Spleen (tissue), 11 donors: Measurements from ENCODE around the gene FGF4. TPM values are rescaled to one million over a fixed set of nuclear protein-coding genes. Genes with fewer than 3 reads are reported as not detected.

Experiments used
- DNase-seq: peaks from one replicate; pipeline ENCODE4 v3.0.0-alpha.2; 2020
- H3K27ac ChIP-seq, 8 donors: fragments of 200-600 bp; sonication (generic) in 7 of 8; 1 replicate in 4 of 8; 2 replicates in 4 of 8; pipeline versions ENCODE4 v1.5.0 to v1.8.0; 2016 to 2021; ENCODE audit warnings: inconsistent platforms in 4 of 8, mild to moderate bottlenecking in 4 of 8, moderate library complexity in 1 of 8
- H3K27me3 ChIP-seq, 7 donors: fragments of 200-600 bp; sonication (generic) in 6 of 7; replicated peaks in 1 of 7; 1 replicate in 4 of 7; 2 replicates in 3 of 7; pipeline versions ENCODE4 v1.5.0 to v1.8.0; 2016 to 2021; ENCODE audit warnings: inconsistent platforms in 3 of 7, mild to moderate bottlenecking in 1 of 7
- H3K36me3 ChIP-seq, 6 donors: fragments of 200-600 bp; sonication (generic) in 5 of 6; 1 replicate in 4 of 6; 2 replicates in 2 of 6; pipeline versions ENCODE4 v1.5.0 to v1.8.0; 2016 to 2021; ENCODE audit warnings: inconsistent platforms in 2 of 6
- H3K4me1 ChIP-seq, 6 donors: fragments of 200-600 bp; sonication (generic) in 5 of 6; 1 replicate in 3 of 6; 2 replicates in 3 of 6; pipeline versions ENCODE4 v1.5.0 to v1.8.0; 2016 to 2021; ENCODE audit warnings: inconsistent platforms in 3 of 6
- H3K4me3 ChIP-seq, 8 donors: fragments of 200-600 bp; sonication (generic) in 7 of 8; 1 replicate in 4 of 8; 2 replicates in 4 of 8; pipeline versions ENCODE4 v1.5.0 to v1.8.0; 2016 to 2021; ENCODE audit warnings: inconsistent platforms in 4 of 8, mild to moderate bottlenecking in 4 of 8, moderate library complexity in 2 of 8
- H3K9me3 ChIP-seq, 8 donors: fragments of 200-600 bp; sonication (generic) in 7 of 8; 1 replicate in 4 of 8; 2 replicates in 4 of 8; pipeline versions ENCODE4 v1.5.0 to v1.8.0; 2016 to 2021; ENCODE audit warnings: inconsistent platforms in 4 of 8
- POLR2A ChIP-seq, 3 donors: fragments of 450-650 bp; IDR thresholded peaks; one replicate each; pipeline ENCODE4 v1.5.1; 2017; ENCODE audit warnings: antibody characterized with exemption in 3 of 3, mild to moderate bottlenecking in 1 of 3
- POLR2AphosphoS5 ChIP-seq, 3 donors: sonication (generic); formaldehyde crosslinking; IDR thresholded peaks; one replicate each; pipeline ENCODE4 v1.5.1; 2017; ENCODE audit warnings: antibody characterized with exemption in 3 of 3
- WGBS, 5 donors: extraction: QIAGEN DNeasy Blood & Tissue Kit in 3 of 5; methylation state at CpG; one replicate each; pipeline versions ENCODE4 v1.1.5 to v1.1.7; 2013 to 2018; 5-methylcytosine and 5-hydroxymethylcytosine counted together
- intact Hi-C: fragments of 100-400 bp; cut with DNase I; formaldehyde crosslinking; loops from one replicate; pipeline ENCODE4 v1.15.0; 2023; ENCODE audit warnings: low total_unique reads
- polyA plus RNA-seq, 3 donors: library from polyadenylated mRNA; stranded (reverse); fragments of 200-250 nt; gene quantifications; one replicate each; pipeline ENCODE4 v1.2.1, GENCODE V29; 2013
- total RNA-seq, 7 donors: library from RNA; depleted of rRNA in 3 of 7; stranded (reverse); fragments of >200 nt in 3 of 7; fragmentation: NEBNext Ultra II Directional in 4 of 7; extraction: Animal tissue kit (Norgen Biotek cat#: 25700) in 4 of 7; gene quantifications; one replicate each; pipeline versions ENCODE4 v1.1.0 to v1.2.1, GENCODE V29; 2016 to 2021
- TF ChIP-seq, protein P1 (sequence below), 11 experiments: fragments of 200-600 bp in 7 of 11; fragments of 450-650 bp in 4 of 11; sonication (generic) in 4 of 11; IDR thresholded peaks in 8 of 11; conservative IDR thresholded peaks in 3 of 11; 1 replicate in 7 of 11; 2 replicates in 4 of 11; pipeline versions ENCODE4 v1.4.0 to v1.8.0; 2016 to 2021; ENCODE audit warnings: antibody characterized with exemption in 11 of 11, inconsistent platforms in 4 of 11, mild to moderate bottlenecking in 1 of 11
- donor health status: healthy with polysubstance abuse.
- donor health status: DM: no; HTN: no; CAD: no; lungs with moderate emphysema.
- donor health status: DM: no; HTN: no; CAD: no.
- donor health status: Bipolar disorder and iron deficiency.
- donor health status: healthy.
- donor health status: DM: no; HTN: no; CAD: no.
- donor health status: DM: yes; HTN: yes; CAD: no.

FGF4 gene
- total and polyA plus RNA-seq, 10 donors, result not detected

DNA sequence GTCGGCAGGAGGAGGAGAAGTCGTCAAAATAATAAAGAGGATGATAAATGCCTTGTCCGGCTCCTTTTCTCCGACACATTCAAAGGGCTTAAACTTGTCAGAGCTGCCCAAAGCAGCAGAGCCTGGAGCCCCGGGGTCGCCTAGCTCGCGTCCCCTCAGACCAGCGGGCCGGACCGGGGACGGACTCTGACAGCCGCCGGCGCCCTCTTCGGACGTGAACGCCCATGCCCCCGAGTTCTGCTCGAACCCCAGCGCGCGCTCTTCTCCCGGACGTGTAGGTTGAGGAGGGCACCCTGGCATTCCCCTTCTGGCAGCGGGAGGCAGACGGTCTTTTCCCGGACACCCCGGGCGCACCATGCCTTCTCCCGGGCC is 43.1 kb upstream of the FGF4 start:
- Histone ChIP-seq H3K4me3 (no peak overlapping the region), H3K36me3 (no peaks in the 10 kb centered on the region), H3K27ac (no peak overlapping the region), H3K27me3 (peaks cover 0 to 96% (median 64%) of the 10 kb centered on the region in 7 donors), H3K9me3 (no peaks in the 10 kb centered on the region), H3K4me1 (peaks cover 0 to 26% (median 10%) of the 10 kb centered on the region in 6 donors)
- DNase-seq, result no peak
- TF ChIP-seq, protein P1, sequence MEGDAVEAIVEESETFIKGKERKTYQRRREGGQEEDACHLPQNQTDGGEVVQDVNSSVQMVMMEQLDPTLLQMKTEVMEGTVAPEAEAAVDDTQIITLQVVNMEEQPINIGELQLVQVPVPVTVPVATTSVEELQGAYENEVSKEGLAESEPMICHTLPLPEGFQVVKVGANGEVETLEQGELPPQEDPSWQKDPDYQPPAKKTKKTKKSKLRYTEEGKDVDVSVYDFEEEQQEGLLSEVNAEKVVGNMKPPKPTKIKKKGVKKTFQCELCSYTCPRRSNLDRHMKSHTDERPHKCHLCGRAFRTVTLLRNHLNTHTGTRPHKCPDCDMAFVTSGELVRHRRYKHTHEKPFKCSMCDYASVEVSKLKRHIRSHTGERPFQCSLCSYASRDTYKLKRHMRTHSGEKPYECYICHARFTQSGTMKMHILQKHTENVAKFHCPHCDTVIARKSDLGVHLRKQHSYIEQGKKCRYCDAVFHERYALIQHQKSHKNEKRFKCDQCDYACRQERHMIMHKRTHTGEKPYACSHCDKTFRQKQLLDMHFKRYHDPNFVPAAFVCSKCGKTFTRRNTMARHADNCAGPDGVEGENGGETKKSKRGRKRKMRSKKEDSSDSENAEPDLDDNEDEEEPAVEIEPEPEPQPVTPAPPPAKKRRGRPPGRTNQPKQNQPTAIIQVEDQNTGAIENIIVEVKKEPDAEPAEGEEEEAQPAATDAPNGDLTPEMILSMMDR (IDR thresholded peaks at IDR 0.05 in 8 of 11, conservative IDR thresholded peaks at IDR 0.05 in 3 of 11), result no peak
- TF ChIP-seq POLR2A (IDR thresholded peaks at IDR 0.05), result no peak
- TF ChIP-seq POLR2AphosphoS5 (IDR thresholded peaks at IDR 0.05), result no peak
- 2 to 4% (median 4%) methylated on average over 6 to 31 of the region's 31 CpGs for WGBS, 5 donors
- intact Hi-C loops, result no loop called here

DNA sequence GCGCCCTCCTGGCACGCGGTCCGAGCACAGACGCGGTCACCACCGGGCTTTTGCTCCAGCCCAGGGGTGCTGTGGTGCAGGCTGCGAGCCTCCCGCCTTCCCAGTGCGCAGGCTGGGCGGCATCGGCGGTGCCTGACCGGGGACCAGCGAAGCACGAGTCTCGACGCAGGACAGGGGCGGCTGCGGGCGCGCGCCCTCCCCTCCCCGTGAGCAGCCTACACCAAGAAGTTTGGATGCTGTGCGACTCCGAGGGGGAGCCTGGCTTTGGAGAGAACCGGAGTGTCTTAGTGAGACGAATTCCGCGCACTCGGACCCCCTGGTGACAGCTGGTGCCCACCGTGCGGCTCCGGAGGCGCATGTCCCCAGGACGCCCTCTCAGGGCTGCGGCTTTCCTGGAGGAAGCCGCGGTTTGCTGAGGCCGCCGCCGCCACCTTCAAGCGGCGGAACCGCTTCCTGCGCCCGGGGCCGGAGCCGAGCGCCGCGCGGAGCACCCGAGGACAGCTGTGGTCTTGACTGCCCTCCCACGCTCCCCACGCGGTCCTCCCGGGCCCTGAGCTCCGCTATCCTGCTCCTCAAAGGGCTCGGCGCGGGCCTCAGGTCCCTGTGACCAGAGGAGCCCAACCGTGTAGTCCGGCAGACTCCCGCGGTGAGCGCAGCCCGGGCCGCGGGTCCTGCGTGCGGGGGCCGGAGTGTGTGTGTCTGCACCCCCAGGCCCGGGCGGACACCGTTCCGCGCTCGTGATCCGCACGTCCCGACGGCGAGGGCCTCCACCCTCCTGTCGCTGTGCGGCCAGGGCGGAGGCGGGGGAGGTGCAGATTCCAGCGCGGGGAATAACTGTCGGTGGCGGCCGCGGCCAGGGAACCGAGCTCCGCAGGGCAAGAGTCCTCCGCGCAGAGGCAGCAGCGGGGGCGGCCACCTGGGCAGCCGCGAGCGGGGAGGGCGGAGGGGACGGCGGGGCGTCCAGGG is 42.4 kb upstream of the FGF4 start:
- no peak for DNase-seq
- no peaks in the 10 kb centered on the region for H3K9me3 ChIP-seq
- peak overlapping the region in 1 of 8 donors; percentile 9 for H3K4me3 ChIP-seq
- H3K36me3 ChIP-seq, result no peaks in the 10 kb centered on the region
- peaks cover 0 to 96% (median 64%) of the 10 kb centered on the region in 7 donors for H3K27me3 ChIP-seq
- no peak for TF ChIP-seq POLR2AphosphoS5 (IDR thresholded peaks at IDR 0.05)
- intact Hi-C loops, result no loop called here
- 1 to 3% (median 2%) methylated on average over 64 to 107 of the region's 107 CpGs for WGBS, 5 donors
- H3K27ac ChIP-seq, result no peak overlapping the region
- peaks cover 0 to 26% (median 10%) of the 10 kb centered on the region in 6 donors for H3K4me1 ChIP-seq

DNA sequence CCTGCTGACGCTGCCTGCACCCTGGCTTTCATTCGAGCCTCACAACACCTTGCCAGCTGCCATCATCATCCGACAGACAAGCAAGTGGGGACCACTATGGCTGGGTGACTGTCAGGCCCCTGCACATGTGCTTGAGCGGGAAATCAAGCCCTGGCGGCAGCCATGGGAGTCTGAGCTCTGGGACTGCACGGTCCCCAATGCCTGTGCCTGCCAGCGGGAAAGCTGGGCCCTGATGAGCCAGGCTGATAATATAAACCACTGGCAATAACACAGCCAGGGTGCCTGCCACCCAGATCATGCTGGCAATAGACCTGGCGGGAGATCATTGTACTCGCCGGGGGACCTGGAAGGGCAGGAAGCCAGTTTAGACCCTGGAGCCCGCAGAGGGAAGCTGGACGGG is 41.5 kb upstream of the FGF4 start:
- no peaks in the 10 kb centered on the region for H3K36me3 ChIP-seq
- intact Hi-C loops, result no loop called here
- H3K27ac ChIP-seq, result no peak overlapping the region
- TF ChIP-seq POLR2A (IDR thresholded peaks at IDR 0.05), result no peak
- no peak for TF ChIP-seq POLR2AphosphoS5 (IDR thresholded peaks at IDR 0.05)
- TF ChIP-seq, protein P1 (IDR thresholded peaks at IDR 0.05 in 8 of 11, conservative IDR thresholded peaks at IDR 0.05 in 3 of 11), result no peak
- H3K4me3 ChIP-seq, result no peak overlapping the region
- WGBS, 5 donors, result 15 to 31% (median 24%) methylated on average over 7 to 12 of the region's 12 CpGs
- no peak for DNase-seq
- no peaks in the 10 kb centered on the region for H3K9me3 ChIP-seq
- H3K27me3 ChIP-seq, result peaks cover 0 to 96% (median 64%) of the 10 kb centered on the region in 7 donors
- H3K4me1 ChIP-seq, result peaks cover 0 to 26% (median 10%) of the 10 kb centered on the region in 6 donors

DNA sequence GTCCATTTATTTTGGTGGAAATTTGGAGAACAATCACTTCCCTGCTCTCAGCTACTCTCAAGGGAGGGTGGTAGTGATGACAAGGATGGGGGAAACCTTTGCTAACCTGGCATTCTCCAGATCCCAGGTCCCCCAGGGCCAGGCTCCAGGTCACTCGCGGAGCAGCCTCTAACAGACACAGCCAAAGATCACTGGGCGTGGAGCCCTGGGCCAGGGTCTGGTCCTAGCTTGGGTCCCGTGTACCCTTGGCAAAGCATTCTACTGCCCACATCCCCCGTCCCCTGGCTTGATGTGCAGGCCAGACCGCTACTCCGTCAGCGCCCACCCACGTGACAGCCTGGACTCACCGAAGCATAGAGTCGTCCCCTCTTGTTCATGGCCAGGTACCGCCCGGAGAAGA is 40.8 kb upstream of the FGF4 start:
- WGBS, 5 donors, result 79 to 92% (median 83%) methylated on average over 13 of the region's 13 CpGs
- intact Hi-C loops, result no loop called here
- Histone ChIP-seq H3K9me3 (no peaks in the 10 kb centered on the region), H3K4me3 (no peak overlapping the region), H3K4me1 (peaks cover 0 to 26% (median 10%) of the 10 kb centered on the region in 6 donors), H3K27ac (no peak overlapping the region), H3K27me3 (peaks cover 0 to 96% (median 63%) of the 10 kb centered on the region in 7 donors), H3K36me3 (no peaks in the 10 kb centered on the region)
- no peak for DNase-seq
- TF ChIP-seq POLR2A (IDR thresholded peaks at IDR 0.05), result no peak
- no peak for TF ChIP-seq POLR2AphosphoS5 (IDR thresholded peaks at IDR 0.05)
- TF ChIP-seq, protein P1 (IDR thresholded peaks at IDR 0.05 in 8 of 11, conservative IDR thresholded peaks at IDR 0.05 in 3 of 11), result no peak
